Lung (tissue), 12 donors: ENCODE results near the gene HTR5A. TPM values are rescaled to one million over a fixed set of nuclear protein-coding genes. Genes with fewer than 3 reads are reported as not detected.

ENCODE experiments used
- ATAC-seq: fragments of 200-7000 bp; cut with Tn5 transposase; one replicate; pipeline ENCODE4 v1.9.1; 2020; ENCODE audit warnings: moderate number of reproducible peaks; ENCODE audit not compliant: insufficient read depth, low FRiP score
- DNase-seq, 3 donors: peaks; one replicate each; pipeline ENCODE4 v3.0.0-alpha.2; 2013 to 2017
- H3K27ac ChIP-seq, 2 donors: one replicate each; pipeline ENCODE4 v1.5.1; 2013; ENCODE audit warnings: mild to moderate bottlenecking in 2 of 2, moderate library complexity in 2 of 2, control low read depth in 1 of 2, inconsistent platforms in 1 of 2, low read depth in 1 of 2, low read length in 1 of 2
- H3K27me3 ChIP-seq, 3 donors: one replicate each; pipeline ENCODE4 v1.5.1; 2013; ENCODE audit warnings: low read length in 2 of 3; ENCODE audit not compliant: control insufficient read depth in 3 of 3, insufficient read depth in 3 of 3
- H3K36me3 ChIP-seq, 4 donors: one replicate each; pipeline ENCODE4 v1.5.1; 2013; ENCODE audit warnings: low read length in 4 of 4, mild to moderate bottlenecking in 1 of 4, moderate library complexity in 1 of 4; ENCODE audit not compliant: control insufficient read depth in 4 of 4, insufficient read depth in 4 of 4
- H3K4me1 ChIP-seq, 5 donors: one replicate each; pipeline ENCODE4 v1.5.1; 2013; ENCODE audit warnings: low read length in 5 of 5, mild to moderate bottlenecking in 2 of 5, moderate library complexity in 1 of 5; ENCODE audit not compliant: control insufficient read depth in 5 of 5, insufficient read depth in 5 of 5
- H3K4me3 ChIP-seq: one replicate; pipeline ENCODE4 v1.5.1; 2013; ENCODE audit warnings: mild to moderate bottlenecking, control low read depth, moderate library complexity
- H3K9ac ChIP-seq, 2 donors: one replicate each; pipeline ENCODE4 v1.5.1; 2013; ENCODE audit warnings: low read length in 2 of 2, control low read depth in 1 of 2; ENCODE audit not compliant: insufficient read depth in 1 of 2
- H3K9me3 ChIP-seq, 4 donors: one replicate each; pipeline ENCODE4 v1.5.1; 2013; ENCODE audit warnings: low read length in 3 of 4, mild to moderate bottlenecking in 1 of 4, moderate library complexity in 1 of 4; ENCODE audit not compliant: control insufficient read depth in 4 of 4, insufficient read depth in 3 of 4
- CTCF ChIP-seq: IDR thresholded peaks from 2 replicates; pipeline ENCODE4 v1.5.1; 2012; ENCODE audit warnings: mild to moderate bottlenecking; ENCODE audit errors: control extremely low read depth, extremely low read depth
- WGBS, 2 donors: extraction: QIAGEN DNeasy Blood & Tissue Kit; methylation state at CpG; one replicate each; pipeline ENCODE4 v1.1.7; 2013; 5-methylcytosine and 5-hydroxymethylcytosine counted together
- polyA plus RNA-seq, 2 donors: library from polyadenylated mRNA; stranded (reverse); fragments of 200-250 nt; gene quantifications; one replicate each; pipeline ENCODE4 v1.2.1, GENCODE V29; 2013
- total RNA-seq, 2 donors: library from RNA; depleted of rRNA in 1 of 2; stranded (reverse); fragments of >200 nt in 1 of 2; gene quantifications; one replicate each; pipeline ENCODE4 v1.2.1, GENCODE V29; 2014 to 2021
- donor health status: control.
- donor health status: control.
- donor health status: Bipolar disorder and iron deficiency.
- donor health status: healthy.
- donor health status: DM: yes; HTN: yes; CAD: no.

The HTR5A gene
- total and polyA plus RNA-seq, 4 donors = not detected

GRCh38 chr7:155122831-155123230 lies 52.7 kb downstream of the HTR5A start:
- no peak for ATAC-seq
- Histone ChIP-seq H3K9me3 (peaks cover 0 to 18% (median 4%) of the 10 kb centered on the region in 4 donors), H3K27me3 (no peaks in the 10 kb centered on the region), H3K9ac (no peak overlapping the region), H3K4me3 (no peak overlapping the region), H3K36me3 (no peaks in the 10 kb centered on the region), H3K4me1 (no peaks in the 10 kb centered on the region), H3K27ac (no peak overlapping the region)
- no peak for TF ChIP-seq CTCF
- DNase-seq = no peak
- whole genome bisulfite sequencing, 2 donors = 32 to 41% methylated on average over 5 of the region's 5 CpGs

GRCh38 chr7:155123413-155123812 lies 53.3 kb downstream of the HTR5A start:
- ATAC-seq (no peak), DNase-seq (no peak)
- H3K4me3 ChIP-seq = no peak overlapping the region
- no peaks in the 10 kb centered on the region for H3K36me3 ChIP-seq
- no peaks in the 10 kb centered on the region for H3K4me1 ChIP-seq
- no peak overlapping the region for H3K9ac ChIP-seq
- TF ChIP-seq CTCF = no peak
- 81 to 90% methylated on average over 1 of the region's 1 CpG for WGBS, 2 donors
- H3K9me3 ChIP-seq = peaks cover 0 to 17% (median 4%) of the 10 kb centered on the region in 4 donors
- H3K27ac ChIP-seq = no peak overlapping the region
- H3K27me3 ChIP-seq = no peaks in the 10 kb centered on the region

- H3K9ac ChIP-seq = no peak overlapping the region
- H3K27ac ChIP-seq = no peak overlapping the region
- no peaks in the 10 kb centered on the region for H3K36me3 ChIP-seq
- TF ChIP-seq CTCF = no peak
- H3K4me3 ChIP-seq = no peak overlapping the region
- H3K4me1 ChIP-seq = no peaks in the 10 kb centered on the region
- H3K9me3 ChIP-seq = peaks cover 0 to 10% (median 3%) of the 10 kb centered on the region in 4 donors
- H3K27me3 ChIP-seq = no peaks in the 10 kb centered on the region
- no peak for ATAC-seq
- DNase-seq = no peak
- 83 to 87% methylated on average over 8 of the region's 8 CpGs for WGBS, 2 donors
Measured at GRCh38 chr7:155124706-155125105, 54.6 kb downstream of the HTR5A start.

- TF ChIP-seq CTCF = no peak
- H3K9ac ChIP-seq = no peak overlapping the region
- H3K36me3 ChIP-seq = no peaks in the 10 kb centered on the region
- no peak overlapping the region for H3K27ac ChIP-seq
- ATAC-seq (no peak), DNase-seq (no peak)
- no peaks in the 10 kb centered on the region for H3K4me1 ChIP-seq
- WGBS, 2 donors = 94 to 96% methylated on average over 10 of the region's 10 CpGs
- H3K4me3 ChIP-seq = no peak overlapping the region
- H3K27me3 ChIP-seq = no peaks in the 10 kb centered on the region
- H3K9me3 ChIP-seq = peaks cover 0 to 3% (median 0%) of the 10 kb centered on the region in 4 donors
Measured at GRCh38 chr7:155129186-155129585, 59.1 kb downstream of the HTR5A start.
